SU-DHL-6 (cell line): ENCODE results near the gene ALS2CL.

Experiments used
- H2AFZ ChIP-seq: fragments of 200-600 bp; sonication (generic); 2 replicates; pipeline ENCODE4 v1.6.1; 2014; ENCODE audit warnings: low read depth, mild to moderate bottlenecking, moderate library complexity, mixed read lengths, antibody characterized with exemption, low read length; ENCODE audit not compliant: severe bottlenecking
- H3F3A ChIP-seq: fragments of 200-600 bp; shearing (Covaris generic); 2 replicates; pipeline ENCODE4 v1.6.0; 2016; ENCODE audit warnings: antibody characterized with exemption, mild to moderate bottlenecking; ENCODE audit not compliant: insufficient read depth
- H3K27ac ChIP-seq: fragments of 200-600 bp; sonication (generic); 2 replicates; pipeline ENCODE4 v1.5.1; 2016; ENCODE audit warnings: low read depth, mild to moderate bottlenecking, low read length, moderate library complexity, mixed read lengths
- H3K27me3 ChIP-seq: fragments of 200-600 bp; sonication (generic), shearing (Covaris generic); 2 replicates; pipeline ENCODE4 v1.6.0; 2014; ENCODE audit warnings: mild to moderate bottlenecking, low read length
- H3K36me3 ChIP-seq: fragments of 200-600 bp; sonication (generic); 2 replicates; pipeline ENCODE4 v1.6.1; 2014; ENCODE audit warnings: mild to moderate bottlenecking, low read length, mixed read lengths
- H3K4me2 ChIP-seq: fragments of 300-600, 200-600 bp; shearing (Covaris generic), sonication (generic); 2 replicates; pipeline ENCODE4 v1.6.0; 2014; ENCODE audit warnings: low read length, low read depth, mild to moderate bottlenecking; ENCODE audit not compliant: poor library complexity, severe bottlenecking
- H3K4me3 ChIP-seq: fragments of 200-600 bp; sonication (generic); 2 replicates; pipeline ENCODE4 v1.5.1; 2014; ENCODE audit warnings: antibody characterized with exemption, low read length, mild to moderate bottlenecking, mixed read lengths; ENCODE audit not compliant: insufficient read depth, poor library complexity, severe bottlenecking
- H3K79me2 ChIP-seq: fragments of 200-600 bp; sonication (generic); 2 replicates; pipeline ENCODE4 v1.6.1; 2014; ENCODE audit warnings: mild to moderate bottlenecking, low read length, moderate library complexity; ENCODE audit not compliant: insufficient read depth
- H3K9ac ChIP-seq: fragments of 200-600 bp; sonication (generic); 2 replicates; pipeline ENCODE4 v1.7.0; 2014; ENCODE audit warnings: mild to moderate bottlenecking, low read length
- H3K9me2 ChIP-seq: fragments of 200-600 bp; sonication (generic); replicated peaks from 2 replicates; pipeline ENCODE4 v1.6.1; 2014; ENCODE audit warnings: low read length; ENCODE audit not compliant: insufficient read depth
- H3K9me3 ChIP-seq: fragments of 200-600 bp; sonication (generic); 2 replicates; pipeline ENCODE4 v1.6.1; 2014; ENCODE audit warnings: low read length, mixed read lengths; ENCODE audit not compliant: insufficient read depth
- H4K20me1 ChIP-seq: fragments of 200-600 bp; sonication (generic); 2 replicates; pipeline ENCODE4 v1.6.1; 2014; ENCODE audit warnings: low read depth, mild to moderate bottlenecking, antibody characterized with exemption, low read length, moderate library complexity, mixed read lengths
- CTCF ChIP-seq: fragments of 200-600 bp; sonication (generic); IDR thresholded peaks from one replicate; pipeline ENCODE4 v1.5.1; 2017; ENCODE audit warnings: antibody characterized with exemption, mild to moderate bottlenecking, low read length, moderate library complexity; ENCODE audit not compliant: insufficient read depth, poor library complexity, severe bottlenecking
- EZH2phosphoT487 ChIP-seq: fragments of 200-600 bp; sonication (generic), shearing (Covaris generic); conservative IDR thresholded peaks from 2 replicates; pipeline ENCODE4 v1.6.1; 2018; ENCODE audit warnings: mild to moderate bottlenecking, antibody characterized with exemption, low read length, moderate library complexity, mixed read lengths

ALS2CL gene

DNA sequence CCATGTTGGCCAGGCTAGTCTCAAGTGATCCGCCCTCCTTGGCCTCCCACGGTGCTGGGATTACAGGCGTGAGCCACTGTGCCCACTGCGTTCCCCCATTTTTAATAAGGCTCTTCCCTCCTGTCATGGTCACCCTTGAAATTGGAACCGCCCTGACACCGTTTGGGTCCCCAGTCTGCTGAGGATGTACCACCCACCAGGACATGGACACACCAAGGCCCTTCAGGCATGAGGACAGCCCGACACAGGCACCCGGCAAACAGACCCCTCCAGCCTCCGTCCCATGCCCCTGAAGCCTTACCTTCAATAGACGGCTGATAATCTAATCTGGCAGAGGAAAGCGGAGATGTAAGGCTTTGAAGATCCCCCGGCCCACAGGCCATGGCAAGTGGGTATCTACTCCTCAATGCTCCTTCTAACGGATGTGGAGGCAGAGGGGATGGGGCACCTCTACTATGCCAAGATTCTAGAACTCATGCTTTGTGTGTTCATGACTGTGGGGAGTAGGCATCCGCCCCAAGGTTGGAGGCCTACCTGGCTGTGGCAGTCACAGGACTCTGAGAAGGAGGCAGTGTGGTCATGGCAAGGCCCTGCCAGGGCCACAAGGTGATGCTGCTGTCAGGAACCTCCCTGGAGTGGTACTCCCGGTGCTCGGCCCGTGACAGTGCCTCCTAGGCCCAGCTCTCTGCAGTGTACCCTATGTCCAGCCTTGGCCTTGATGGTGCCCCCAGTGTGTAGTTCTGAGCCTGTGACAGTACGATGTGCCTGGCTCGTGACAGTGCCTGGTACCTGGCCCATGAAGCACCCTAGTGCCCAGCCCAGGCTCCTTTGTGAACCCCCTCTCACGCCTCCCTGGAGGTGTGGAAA, 42.8 kb upstream of the ALS2CL start:
- Histone ChIP-seq H2AFZ (no peak overlapping the region), H3K27ac (no peak overlapping the region), H3K4me2 (no peak overlapping the region), H3K27me3 (no peaks in the 10 kb centered on the region), H3K9me3 (no peaks in the 10 kb centered on the region), H4K20me1 (no peaks in the 10 kb centered on the region), H3K4me3 (no peak overlapping the region), H3K9me2 (no peaks in the 10 kb centered on the region), H3K36me3 (no peaks in the 10 kb centered on the region), H3K79me2 (no peaks in the 10 kb centered on the region), H3K9ac (no peak overlapping the region), H3F3A (no peaks in the 10 kb centered on the region)
- TF ChIP-seq CTCF (no peak), EZH2phosphoT487 (no peak)

- H3F3A ChIP-seq, result no peaks in the 10 kb centered on the region
- no peaks in the 10 kb centered on the region for H3K36me3 ChIP-seq
- no peak overlapping the region for H3K4me3 ChIP-seq
- no peak overlapping the region for H3K4me2 ChIP-seq
- no peaks in the 10 kb centered on the region for H3K9me3 ChIP-seq
- H3K9me2 ChIP-seq, result no peaks in the 10 kb centered on the region
- H4K20me1 ChIP-seq, result no peaks in the 10 kb centered on the region
- H3K9ac ChIP-seq, result no peak overlapping the region
- no peak for TF ChIP-seq EZH2phosphoT487
- no peak overlapping the region for H2AFZ ChIP-seq
- H3K27ac ChIP-seq, result no peak overlapping the region
- no peaks in the 10 kb centered on the region for H3K27me3 ChIP-seq
- H3K79me2 ChIP-seq, result no peaks in the 10 kb centered on the region
These were observed 41.3 kb upstream of the ALS2CL start for GRCh38 chr3:46734773-46735172.

DNA sequence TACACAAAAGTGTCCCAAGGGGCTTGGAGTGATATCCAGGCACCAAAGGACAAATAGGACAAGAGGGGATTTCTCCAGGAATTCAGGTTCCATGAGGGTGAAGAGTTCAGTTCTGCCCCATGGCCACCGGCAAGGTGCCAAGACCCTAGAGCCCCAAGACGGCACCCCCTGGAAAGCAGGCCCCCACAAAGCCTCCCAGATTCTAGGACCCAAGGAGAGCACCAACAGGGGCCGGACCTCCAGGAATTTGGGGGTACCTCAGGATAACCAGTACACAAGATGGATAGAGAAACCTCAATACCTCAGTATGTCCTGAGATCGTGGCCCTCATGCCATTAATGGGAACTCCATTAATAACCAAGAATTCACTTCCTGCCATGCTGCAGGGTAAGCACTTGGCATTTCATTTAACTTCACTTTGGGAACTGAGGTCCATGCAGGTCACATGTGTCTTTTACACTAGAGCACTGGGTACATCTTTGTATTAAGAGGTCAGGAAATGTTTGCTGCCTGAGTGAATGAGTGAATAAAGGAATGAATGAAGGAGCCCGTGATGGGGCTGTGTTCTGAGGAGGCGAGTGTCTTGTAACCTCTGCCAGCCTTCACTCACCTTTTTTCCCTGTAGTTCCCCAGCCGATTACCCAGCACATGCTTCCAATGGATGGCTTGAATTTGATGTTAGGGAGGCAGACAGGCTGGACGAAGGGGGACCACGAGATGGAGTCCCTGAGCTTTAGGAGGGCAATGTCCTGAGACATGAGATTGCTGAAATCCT, 39.7 kb upstream of the ALS2CL start:
- Histone ChIP-seq H3K9me3 (no peaks in the 10 kb centered on the region), H3K4me3 (no peak overlapping the region), H3K9me2 (no peaks in the 10 kb centered on the region), H4K20me1 (no peaks in the 10 kb centered on the region), H3K27me3 (no peaks in the 10 kb centered on the region), H3K9ac (no peak overlapping the region), H3K4me2 (no peak overlapping the region), H2AFZ (no peak overlapping the region), H3K79me2 (no peaks in the 10 kb centered on the region), H3K36me3 (no peaks in the 10 kb centered on the region), H3K27ac (no peak overlapping the region), H3F3A (no peaks in the 10 kb centered on the region)
- no peak for TF ChIP-seq EZH2phosphoT487
- no peak for TF ChIP-seq CTCF

DNA sequence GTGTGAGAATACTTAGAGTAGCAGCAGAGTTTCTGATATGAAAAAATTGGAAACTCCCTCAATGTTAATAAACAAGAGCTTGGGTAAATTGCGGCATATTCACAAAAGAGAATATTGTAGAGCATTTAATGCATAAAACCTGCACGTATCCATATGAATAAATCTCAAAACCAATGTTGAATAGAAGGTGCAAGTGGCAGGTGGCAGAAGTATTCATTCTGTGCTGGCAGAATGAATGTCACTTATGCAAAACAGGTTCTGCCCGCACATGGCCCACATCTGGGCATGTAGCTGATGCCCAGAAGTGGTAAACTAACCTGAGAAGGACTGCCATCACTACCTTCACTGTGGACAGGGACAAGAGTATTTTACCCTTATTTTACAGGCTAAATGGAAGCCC, 38.3 kb upstream of the ALS2CL start:
- H3K4me3 ChIP-seq, result no peak overlapping the region
- no peaks in the 10 kb centered on the region for H3K9me2 ChIP-seq
- no peaks in the 10 kb centered on the region for H3K36me3 ChIP-seq
- no peaks in the 10 kb centered on the region for H3F3A ChIP-seq
- H3K9ac ChIP-seq, result no peak overlapping the region
- no peak overlapping the region for H2AFZ ChIP-seq
- H3K4me2 ChIP-seq, result no peak overlapping the region
- TF ChIP-seq CTCF (no peak), EZH2phosphoT487 (no peak)
- no peaks in the 10 kb centered on the region for H3K79me2 ChIP-seq
- no peaks in the 10 kb centered on the region for H3K9me3 ChIP-seq
- no peak overlapping the region for H3K27ac ChIP-seq
- H4K20me1 ChIP-seq, result no peaks in the 10 kb centered on the region
- H3K27me3 ChIP-seq, result no peaks in the 10 kb centered on the region
